Globus pallidus (tissue), 1 donor: Measurements from ENCODE around the gene PHOX2B.
"Not testable (repeated sequence)": the region's sequence is repeated elsewhere in the genome, so short reads cannot be mapped to it uniquely, and the experiment has no call there.

ENCODE experiments used
- DNase-seq: peaks from one replicate; pipeline ENCODE4 v3.0.0-alpha.2; 2015; ENCODE audit warnings: low spot score

PHOX2B gene

DNA sequence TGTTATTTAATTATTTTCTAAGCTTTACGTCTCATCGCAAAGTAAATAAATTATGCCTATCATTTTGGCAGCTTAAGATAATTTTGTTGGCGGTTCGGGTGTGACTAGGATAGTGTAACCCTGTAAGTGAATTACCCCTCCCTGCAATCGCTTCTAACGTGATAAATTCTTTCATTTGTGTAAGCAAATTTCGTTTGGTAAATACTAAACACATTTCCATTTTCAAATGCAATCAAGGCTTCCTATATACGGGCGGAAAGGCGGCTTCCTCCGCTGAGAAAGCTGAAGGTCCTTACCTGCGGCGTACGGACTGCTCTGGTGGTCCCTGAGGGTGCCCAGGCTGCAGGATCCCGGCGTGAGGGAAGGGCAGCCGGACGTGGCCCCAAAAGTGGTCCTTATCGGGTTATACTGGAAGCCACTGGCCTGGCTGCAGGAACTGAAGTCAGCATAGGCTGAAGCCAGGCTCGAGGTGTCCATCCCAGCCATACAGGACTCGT, 403 bp downstream of the PHOX2B start:
- DNase-seq: no peak

DNA sequence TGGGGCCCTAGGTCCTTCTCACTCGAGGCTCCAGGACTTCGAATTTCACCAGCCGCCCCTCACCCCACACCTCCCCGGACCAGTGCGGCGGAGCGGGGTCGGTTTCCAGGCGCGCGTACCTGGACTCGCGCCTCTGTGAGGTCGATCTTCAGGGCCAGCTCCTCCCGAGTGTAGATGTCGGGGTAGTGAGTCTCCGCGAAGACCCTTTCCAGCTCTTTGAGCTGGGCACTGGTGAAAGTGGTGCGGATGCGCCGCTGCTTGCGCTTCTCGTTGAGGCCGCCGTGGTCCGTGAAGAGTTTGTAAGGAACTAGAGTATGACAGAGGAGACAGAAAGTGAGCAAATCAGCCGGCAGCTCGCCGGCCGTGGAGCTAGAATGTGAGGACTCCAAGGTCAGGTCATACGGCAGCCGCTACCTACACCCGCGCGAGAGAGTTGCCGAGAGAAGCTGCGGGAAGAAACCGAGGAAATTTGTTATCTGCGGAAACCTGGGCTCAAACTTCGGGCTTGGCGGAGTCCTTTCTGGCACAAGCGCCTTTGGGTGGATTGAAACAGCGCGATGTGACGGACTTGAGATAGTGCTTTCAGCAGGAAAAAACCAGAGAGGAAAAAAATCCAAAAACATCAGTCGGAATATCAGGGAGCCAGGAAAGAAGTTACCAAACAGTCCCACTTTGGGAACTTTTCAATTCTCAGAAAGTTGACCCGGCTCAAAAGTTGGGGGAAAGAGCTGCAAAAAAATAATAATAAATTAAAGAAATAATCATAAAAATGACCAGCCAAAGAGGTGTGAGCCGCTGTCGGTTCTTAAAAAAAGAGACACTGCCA, 1.1 kb downstream of the PHOX2B start:
- DNase-seq: no peak

DNA sequence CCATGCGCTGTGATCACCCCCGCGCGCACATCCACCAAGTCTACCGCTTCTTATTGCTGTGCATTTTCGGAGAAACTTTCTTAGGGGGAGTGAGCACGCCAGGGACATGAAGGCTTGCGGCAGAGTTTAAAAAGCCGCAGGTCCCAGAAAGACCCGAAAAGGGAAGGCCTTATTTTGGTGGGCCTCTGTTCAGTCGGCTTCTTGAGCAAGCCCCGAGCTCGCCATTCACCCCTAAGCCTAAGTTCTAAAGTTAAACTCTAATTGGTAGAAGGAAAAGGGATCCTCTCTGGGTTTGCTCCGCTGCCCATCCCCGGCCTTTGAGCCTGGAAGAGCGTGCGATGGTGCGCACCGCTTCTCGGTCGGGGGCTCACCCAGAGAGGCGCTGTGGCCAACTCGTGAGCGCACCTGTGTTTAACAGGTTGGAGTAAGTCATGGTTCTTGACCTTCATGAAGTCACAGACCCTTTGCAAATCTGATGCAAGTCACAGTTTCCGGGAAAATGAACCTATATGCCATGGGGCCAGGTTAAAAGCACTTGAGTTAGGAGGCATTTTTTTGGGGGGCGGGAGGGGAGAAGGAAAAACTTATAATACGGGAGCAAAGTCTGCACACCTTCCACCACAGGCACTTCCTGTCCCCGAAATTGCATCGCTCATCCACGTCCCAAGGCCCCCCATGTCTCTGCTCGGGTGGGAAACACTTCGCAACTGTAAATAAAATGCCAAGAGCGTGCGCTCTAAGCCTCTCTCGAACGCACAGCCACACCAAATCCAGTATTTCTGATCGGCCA, 1.9 kb downstream of the PHOX2B start:
- no peak for DNase-seq

- no peak for DNase-seq
Observed at GRCh38 chr4:41746025-41746439, 2.5 kb downstream of the PHOX2B start.

GRCh38 chr4:41745292-41746024, 3.1 kb downstream of the PHOX2B start:
- DNase-seq: no peak

GRCh38 chr4:41744572-41745291, 3.8 kb downstream of the PHOX2B start:
- DNase-seq: no peak

DNA sequence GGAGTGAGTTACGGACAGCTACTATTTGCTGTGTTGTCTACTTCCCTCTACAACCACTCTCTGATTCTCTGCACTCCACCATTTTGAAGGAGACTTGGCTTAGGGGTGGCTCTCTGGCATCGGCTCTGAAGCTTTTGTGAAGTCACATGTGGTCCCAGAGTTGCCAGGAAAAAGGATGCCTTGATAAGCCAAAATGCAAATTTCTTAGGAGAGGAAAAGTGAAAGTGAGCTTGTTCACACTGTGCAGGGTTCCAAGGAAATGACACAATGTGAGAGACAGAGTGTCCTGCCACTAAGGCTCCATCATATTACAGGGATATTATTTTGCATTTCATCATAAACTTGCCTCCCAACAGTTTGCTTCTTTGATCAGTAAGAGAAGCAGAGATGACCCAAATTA, 7.2 kb downstream of the PHOX2B start:
- DNase-seq: no peak

DNA sequence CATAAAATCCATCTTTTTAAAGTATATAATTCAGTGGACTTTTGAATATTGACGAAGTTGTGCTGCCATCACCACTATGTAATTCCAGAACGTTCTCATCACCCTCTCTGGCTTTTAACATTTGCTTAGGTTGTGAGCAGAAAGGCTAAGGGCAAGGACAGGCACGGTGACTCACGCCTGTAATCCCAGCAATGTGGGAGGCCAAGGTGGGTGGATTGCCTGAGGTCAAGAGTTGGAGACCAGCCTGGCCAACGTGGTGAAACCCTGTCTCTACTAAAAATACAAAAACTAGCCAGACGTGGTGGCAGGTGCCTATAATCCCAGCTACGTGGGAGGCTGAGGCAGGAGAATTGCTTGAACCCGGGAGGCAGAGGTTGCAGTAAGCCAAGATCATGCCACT, 11.0 kb downstream of the PHOX2B start:
- not testable (repeated sequence) for DNase-seq

GRCh38 chr4:41734371-41734770, 14.2 kb downstream of the PHOX2B start:
- DNase-seq: no peak

DNA sequence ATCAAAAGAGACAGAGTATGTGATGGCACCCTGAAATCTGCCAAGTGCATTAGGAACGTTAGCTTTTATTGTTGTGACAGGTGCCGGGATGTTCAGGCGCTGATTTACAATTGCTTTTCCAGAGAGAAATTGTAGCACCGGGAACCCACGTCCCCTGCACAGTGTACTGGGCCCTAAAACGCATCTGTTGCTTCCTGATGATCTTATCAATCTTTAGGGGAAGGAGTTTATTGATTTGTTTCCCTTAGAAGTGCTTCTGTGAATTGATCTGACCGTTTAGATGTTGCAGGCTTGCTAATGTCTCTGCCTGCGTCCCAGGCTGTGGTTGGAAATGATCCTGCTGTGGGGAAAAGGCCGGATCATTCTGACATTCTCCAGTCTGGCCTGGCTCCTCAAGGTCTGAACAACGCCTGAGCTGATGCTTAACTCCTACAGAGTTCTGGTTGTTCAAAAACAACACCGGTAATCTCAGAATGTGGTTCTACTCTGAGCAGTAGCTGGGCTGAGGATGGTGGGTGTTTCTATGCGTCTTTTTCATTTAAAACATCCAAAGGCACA, 16.9 kb downstream of the PHOX2B start:
- no peak for DNase-seq

DNA sequence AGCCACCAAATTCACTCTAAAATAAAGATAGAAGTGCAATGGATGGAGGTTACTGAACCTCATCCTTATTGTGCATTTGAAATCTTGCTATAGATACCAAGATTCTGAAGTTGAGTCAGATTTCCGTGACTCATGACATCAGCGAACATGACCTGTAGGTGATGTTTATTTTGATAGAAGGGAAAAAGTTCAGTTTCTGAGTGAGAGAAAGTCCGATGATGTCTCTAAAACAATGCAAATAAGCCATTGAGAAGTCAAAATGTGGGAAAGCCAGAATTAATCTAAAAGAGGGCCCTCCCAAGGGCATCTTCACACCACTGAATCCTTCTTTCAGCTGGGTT, 20.0 kb downstream of the PHOX2B start:
- no peak for DNase-seq

DNA sequence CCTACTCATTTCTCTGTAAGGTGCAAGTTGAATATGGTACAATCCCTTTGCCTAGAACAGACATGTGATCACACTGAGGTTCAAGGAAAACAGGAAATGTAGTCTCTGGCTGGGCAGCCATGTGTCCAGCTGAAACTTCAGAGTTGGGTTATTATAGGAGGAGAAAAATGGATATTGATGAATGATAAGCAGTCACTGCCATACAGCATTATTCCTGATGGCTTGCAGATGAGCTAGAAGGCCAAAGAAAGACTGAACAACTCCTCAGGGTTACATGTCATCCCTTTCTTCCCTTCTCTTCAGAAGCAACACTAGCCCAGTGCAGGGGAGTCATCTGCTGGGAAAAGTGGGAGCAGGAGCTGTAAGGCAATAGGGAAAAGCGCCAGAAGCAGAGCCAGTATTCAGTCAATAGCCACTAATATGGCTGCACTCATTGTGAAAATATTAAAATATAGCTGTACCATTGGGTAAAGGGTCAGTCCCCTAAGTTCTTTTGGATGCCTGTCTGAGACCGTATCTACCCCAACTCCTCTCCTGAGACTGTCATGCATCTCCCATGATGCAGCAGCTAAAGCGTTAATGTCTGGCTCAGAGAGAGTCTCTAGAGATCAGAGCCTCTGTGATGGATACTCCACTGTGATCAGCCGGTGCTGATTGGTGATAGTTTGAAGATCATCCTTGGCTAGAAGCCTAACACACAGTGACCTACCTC, 20.5 kb downstream of the PHOX2B start:
- no peak for DNase-seq

DNA sequence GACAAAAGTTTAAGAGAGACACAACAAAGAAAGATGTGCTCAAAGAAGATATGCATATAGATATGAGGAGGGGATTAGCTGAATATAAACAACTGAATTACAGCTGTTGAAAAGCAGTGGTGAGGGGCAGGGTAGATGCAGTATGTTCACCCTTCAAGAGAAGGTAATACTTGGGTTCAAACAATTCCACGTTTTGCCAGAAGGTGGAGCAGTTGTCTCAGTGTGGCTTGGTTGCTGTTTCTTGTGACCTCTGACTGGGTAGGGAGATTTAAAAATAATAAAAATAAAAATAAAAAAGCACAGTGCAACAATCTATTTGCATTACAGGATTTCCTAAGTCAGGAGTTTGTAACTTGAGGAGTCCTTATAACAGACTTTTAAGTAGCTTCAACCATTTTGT, 23.3 kb downstream of the PHOX2B start:
- no peak for DNase-seq

DNA sequence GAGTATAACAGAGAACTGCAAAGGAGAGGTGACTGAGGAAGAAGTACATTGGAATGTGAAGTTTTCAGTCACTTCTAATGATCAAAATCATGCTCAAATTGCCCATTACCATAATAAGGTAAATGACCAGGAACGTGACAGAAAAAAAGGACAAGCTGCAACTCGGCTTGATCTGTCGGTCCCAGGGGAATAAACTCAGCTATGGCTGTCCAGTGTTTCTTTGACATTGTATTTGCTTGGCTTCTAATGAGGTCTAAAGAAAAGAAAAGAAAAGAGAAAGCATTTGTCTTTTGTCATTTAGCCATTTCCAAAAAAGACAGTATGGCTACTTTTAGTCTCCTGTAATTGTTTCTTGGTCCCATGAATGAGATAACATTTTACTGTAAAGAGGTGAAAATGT, 25.2 kb downstream of the PHOX2B start:
- DNase-seq: no peak

DNA sequence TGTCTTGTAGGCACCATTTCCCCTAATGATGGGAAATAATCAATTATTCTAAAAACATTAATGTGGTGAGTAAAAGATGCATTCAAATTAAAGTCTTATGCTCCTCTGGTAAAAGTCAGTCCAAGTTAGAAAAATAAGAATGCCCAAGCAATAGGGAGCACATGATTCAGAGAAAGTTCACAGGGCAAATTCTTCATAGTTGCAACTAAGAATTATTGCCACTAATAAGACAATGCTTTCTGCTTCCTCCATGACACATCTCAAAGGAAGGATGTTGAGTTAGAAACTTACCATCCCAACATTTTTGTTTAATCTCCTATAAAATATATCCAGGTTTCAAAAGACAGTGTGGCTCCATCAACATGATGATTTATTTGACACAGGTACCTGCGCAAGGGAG, 26.3 kb downstream of the PHOX2B start:
- no peak for DNase-seq

GRCh38 chr4:41719417-41719816, 29.1 kb downstream of the PHOX2B start:
- DNase-seq: no peak

DNA sequence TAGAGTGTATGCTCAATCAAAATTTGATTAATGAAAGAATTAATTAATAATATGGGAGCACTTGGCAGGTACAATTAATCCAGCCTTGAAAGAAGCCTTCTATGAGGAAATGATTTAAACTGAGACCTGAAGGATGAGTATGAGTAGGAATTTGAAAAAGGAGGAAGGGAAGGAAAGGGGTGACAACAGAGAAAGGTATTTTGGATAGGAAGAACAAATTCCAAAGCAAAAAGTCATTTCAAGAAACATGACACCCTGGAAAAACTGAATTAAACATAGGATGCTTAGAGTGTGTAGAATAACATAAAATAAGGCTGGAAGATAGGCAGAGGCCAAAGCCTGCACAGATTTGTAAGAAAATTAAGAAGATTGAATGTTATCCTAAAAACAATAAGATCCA, 29.6 kb downstream of the PHOX2B start:
- DNase-seq: no peak

DNA sequence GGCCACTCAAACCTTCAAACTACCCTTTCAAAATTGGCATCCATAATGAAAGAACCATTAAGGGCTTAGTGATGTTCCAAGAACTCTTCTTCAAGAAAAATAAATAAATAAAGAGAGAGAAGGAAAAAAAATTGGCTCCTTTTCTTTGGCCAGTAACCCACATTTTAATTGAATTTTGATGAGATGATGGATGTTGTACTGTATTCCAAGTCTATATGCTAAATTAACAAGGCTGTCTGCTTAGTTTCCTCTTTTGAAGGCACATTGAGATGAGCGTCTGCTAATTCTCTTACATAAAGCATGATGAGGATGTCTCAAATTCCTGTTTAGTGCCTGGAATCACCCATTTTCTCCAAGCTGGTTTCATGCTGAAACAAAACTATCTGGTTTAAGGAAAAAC, 33.4 kb downstream of the PHOX2B start:
- DNase-seq: no peak

DNA sequence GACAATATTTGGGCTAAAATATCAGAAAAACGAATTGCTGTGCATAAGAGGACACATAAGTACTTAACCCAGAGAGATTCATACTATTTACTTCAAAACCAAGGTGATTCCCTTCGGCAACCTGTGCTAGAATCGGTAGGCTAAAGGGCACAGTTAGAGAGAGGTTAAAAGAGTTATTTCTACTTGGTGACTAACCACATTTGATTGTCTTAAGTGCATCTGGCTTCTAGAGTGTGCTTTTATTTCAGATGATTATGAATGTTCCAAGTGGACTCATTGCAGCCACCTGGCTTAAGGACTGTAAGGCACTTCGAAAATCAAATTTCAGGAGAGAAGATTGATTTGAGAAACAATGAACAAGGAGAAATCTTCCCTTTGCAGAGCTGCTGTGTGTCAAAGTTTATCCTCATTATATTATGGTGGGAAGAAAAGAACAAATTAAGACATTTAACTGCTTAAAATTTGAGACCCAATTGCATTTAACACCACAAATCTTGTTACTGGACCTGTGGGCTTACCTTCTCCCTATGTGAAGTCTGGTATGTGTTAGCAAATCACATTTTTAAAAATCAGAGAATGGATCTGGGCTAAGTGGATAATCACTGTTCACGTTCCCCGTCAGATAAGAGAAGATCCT, 34.0 kb downstream of the PHOX2B start:
- DNase-seq: no peak

DNA sequence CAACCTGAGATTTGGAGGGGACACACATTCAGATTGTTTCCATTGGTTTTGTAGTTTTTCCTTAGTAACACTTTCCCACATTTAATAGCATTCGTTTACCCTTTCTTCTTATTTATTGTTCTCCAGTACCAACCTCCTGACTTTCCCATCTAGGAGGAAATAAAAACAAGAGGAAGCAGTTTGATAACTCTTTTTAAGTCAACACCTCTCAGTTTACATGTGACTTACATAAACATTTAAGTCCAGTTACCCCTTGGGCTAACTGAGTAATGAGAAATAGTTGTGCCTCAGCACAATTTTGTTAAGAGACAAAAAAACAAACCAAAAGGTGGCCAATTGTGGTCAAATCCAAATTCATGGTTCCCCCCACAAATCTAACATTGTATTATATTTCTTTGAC, 34.8 kb downstream of the PHOX2B start:
- no peak for DNase-seq

DNA sequence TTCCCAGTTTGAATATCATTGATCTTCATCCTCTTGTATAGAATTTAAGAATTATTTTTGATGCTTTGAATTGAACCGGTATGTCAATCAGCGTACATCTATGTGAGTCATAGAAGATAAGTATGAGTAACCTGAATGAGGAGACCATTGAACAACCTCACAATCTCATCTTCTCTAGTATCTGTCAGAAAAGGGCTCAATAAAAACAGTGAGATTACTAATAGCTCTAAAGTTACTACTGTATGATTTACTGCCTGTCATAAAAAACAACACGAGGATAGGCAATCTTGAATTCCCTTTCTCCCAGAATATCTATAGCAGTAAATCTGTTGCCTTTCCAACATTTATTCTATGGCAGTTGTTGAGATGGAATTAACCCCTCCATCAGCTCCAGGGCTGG, 36.1 kb downstream of the PHOX2B start:
- DNase-seq: no peak
